Keratinocyte (primary cell): ENCODE measurements around the gene SDCCAG8. TPM values are rescaled to one million over a fixed set of nuclear protein-coding genes. Genes with fewer than 3 reads are reported as not detected.

Source experiments
- DNase-seq: peaks from one replicate; pipeline ENCODE4 v3.0.0-alpha.2; 2011; ENCODE audit warnings: low read depth, missing footprints, low spot score
- FAIRE-seq: peaks from 2 replicates; lab custom pipeline; 2011; peaks lifted over from hg19 to GRCh38; lab: Jason Lieb, UNC
- H2AFZ ChIP-seq: 2 replicates; pipeline ENCODE4 v1.6.0; 2012; ENCODE audit warnings: low read length, control low read depth, inconsistent platforms; ENCODE audit not compliant: control insufficient read depth
- H3K27ac ChIP-seq: 2 replicates; pipeline ENCODE4 v1.5.1; 2011; ENCODE audit warnings: low read length; ENCODE audit not compliant: control insufficient read depth, insufficient read depth
- H3K27me3 ChIP-seq: 3 replicates; pipeline ENCODE4 v1.6.0; 2011; ENCODE audit warnings: low read length; ENCODE audit not compliant: control insufficient read depth, insufficient read depth; ENCODE audit errors: extremely low read depth
- H3K36me3 ChIP-seq, 2 experiments: 2 replicates in 1 of 2; 3 replicates in 1 of 2; pipeline ENCODE4 v1.5.1; 2011; ENCODE audit warnings: low read length in 2 of 2, mild to moderate bottlenecking in 1 of 2; ENCODE audit not compliant: control insufficient read depth in 2 of 2, insufficient read depth in 2 of 2; ENCODE audit errors: extremely low read depth in 1 of 2
- H3K4me1 ChIP-seq: 3 replicates; pipeline ENCODE4 v1.5.1; 2011; ENCODE audit warnings: low read length; ENCODE audit not compliant: control insufficient read depth, insufficient read depth; ENCODE audit errors: extremely low read depth
- H3K4me2 ChIP-seq: 3 replicates; pipeline ENCODE4 v1.6.0; 2011; ENCODE audit warnings: low read depth, low read length; ENCODE audit not compliant: control insufficient read depth, insufficient read depth; ENCODE audit errors: extremely low read depth
- H3K4me3 ChIP-seq, 3 experiments: fragments of 200-600 bp in 1 of 3; sonication (generic) in 1 of 3; 2 replicates in 2 of 3; 3 replicates in 1 of 3; pipeline ENCODE4 v1.5.1; 2011 to 2016; ENCODE audit warnings: low read length in 3 of 3, mild to moderate bottlenecking in 3 of 3, control low read depth in 2 of 3, inconsistent platforms in 1 of 3, low read depth in 1 of 3, mixed read lengths in 1 of 3, mixed run types in 1 of 3, moderate library complexity in 1 of 3; ENCODE audit not compliant: control insufficient read depth in 2 of 3, insufficient read depth in 2 of 3; ENCODE audit errors: extremely low read depth in 1 of 3
- H3K79me2 ChIP-seq: 2 replicates; pipeline ENCODE4 v1.6.0; 2012; ENCODE audit warnings: low read length; ENCODE audit not compliant: control insufficient read depth, insufficient read depth
- H3K9ac ChIP-seq: 3 replicates; pipeline ENCODE4 v1.6.0; 2011; ENCODE audit warnings: low read length; ENCODE audit not compliant: control insufficient read depth, insufficient read depth; ENCODE audit errors: extremely low read depth
- H3K9me1 ChIP-seq: 3 replicates; pipeline ENCODE4 v1.6.0; 2011; ENCODE audit warnings: low read length; ENCODE audit not compliant: control insufficient read depth, insufficient read depth; ENCODE audit errors: extremely low read depth
- H3K9me3 ChIP-seq: 2 replicates; pipeline ENCODE4 v1.5.1; 2012; ENCODE audit warnings: low read depth, low read length; ENCODE audit not compliant: control insufficient read depth
- H4K20me1 ChIP-seq: 3 replicates; pipeline ENCODE4 v1.6.0; 2011; ENCODE audit warnings: low read length; ENCODE audit not compliant: control insufficient read depth, insufficient read depth; ENCODE audit errors: extremely low read depth
- EZH2 ChIP-seq: IDR thresholded peaks from one replicate; pipeline ENCODE4 v1.6.1; 2012; ENCODE audit warnings: inconsistent platforms, mild to moderate bottlenecking, low read length, moderate library complexity
- dilution Hi-C: fragments of 300-500 bp; cut with MboI; formaldehyde crosslinking; loops from one replicate; pipeline ENCODE4 v1.7.0; 2020; ENCODE audit warnings: low sequenced_read_pairs; ENCODE audit not compliant: extremely low pct_ligation_motif_present
- polyA plus RNA-seq, 5 experiments: library from polyadenylated mRNA; depleted of rRNA in 3 of 5; stranded (reverse) in 3 of 5; stranded (forward) in 1 of 5; unstranded in 1 of 5; fragments of >200 nt; gene quantifications; 1 replicate in 1 of 5; 2 replicates in 3 of 5; 3 replicates in 1 of 5; pipeline versions ENCODE4 v1.2.1 to v1.2.3, GENCODE V29; 2011 to 2012; ENCODE audit warnings: missing spikeins in 2 of 5, low read depth in 1 of 5, low replicate concordance in 1 of 5
- TF ChIP-seq, protein P1 (sequence below), 3 experiments: IDR thresholded peaks in 1 of 3; conservative IDR thresholded peaks in 1 of 3; optimal IDR thresholded peaks in 1 of 3; 2 replicates in 2 of 3; 3 replicates in 1 of 3; pipeline versions ENCODE3 to v1.5.1; 2011; ENCODE audit warnings: low read length in 3 of 3, mild to moderate bottlenecking in 3 of 3, moderate library complexity in 2 of 3, control low read depth in 1 of 3, inconsistent platforms in 1 of 3; ENCODE audit not compliant: insufficient read depth in 2 of 3; ENCODE audit errors: extremely low read depth in 1 of 3

SDCCAG8 gene
- polyA plus RNA-seq, 1 donor (not counting 4 experiments of a cell fraction or from before 2014, with no cell fraction given) = 61.6 TPM

- H3K27ac ChIP-seq = no peak overlapping the region
- TF ChIP-seq, protein P1, sequence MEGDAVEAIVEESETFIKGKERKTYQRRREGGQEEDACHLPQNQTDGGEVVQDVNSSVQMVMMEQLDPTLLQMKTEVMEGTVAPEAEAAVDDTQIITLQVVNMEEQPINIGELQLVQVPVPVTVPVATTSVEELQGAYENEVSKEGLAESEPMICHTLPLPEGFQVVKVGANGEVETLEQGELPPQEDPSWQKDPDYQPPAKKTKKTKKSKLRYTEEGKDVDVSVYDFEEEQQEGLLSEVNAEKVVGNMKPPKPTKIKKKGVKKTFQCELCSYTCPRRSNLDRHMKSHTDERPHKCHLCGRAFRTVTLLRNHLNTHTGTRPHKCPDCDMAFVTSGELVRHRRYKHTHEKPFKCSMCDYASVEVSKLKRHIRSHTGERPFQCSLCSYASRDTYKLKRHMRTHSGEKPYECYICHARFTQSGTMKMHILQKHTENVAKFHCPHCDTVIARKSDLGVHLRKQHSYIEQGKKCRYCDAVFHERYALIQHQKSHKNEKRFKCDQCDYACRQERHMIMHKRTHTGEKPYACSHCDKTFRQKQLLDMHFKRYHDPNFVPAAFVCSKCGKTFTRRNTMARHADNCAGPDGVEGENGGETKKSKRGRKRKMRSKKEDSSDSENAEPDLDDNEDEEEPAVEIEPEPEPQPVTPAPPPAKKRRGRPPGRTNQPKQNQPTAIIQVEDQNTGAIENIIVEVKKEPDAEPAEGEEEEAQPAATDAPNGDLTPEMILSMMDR (optimal IDR thresholded peaks at IDR 0.05 in 1 of 3, IDR thresholded peaks at IDR 0.05 in 1 of 3, conservative IDR thresholded peaks at IDR 0.05 in 1 of 3; ENCODE audit: extremely low read depth in 1 of 3, insufficient read depth in 2 of 3, low read length in 3 of 3) = no peak
- TF ChIP-seq EZH2 = no peak
- H3K9me1 ChIP-seq = no peaks in the 10 kb centered on the region
- H2AFZ ChIP-seq = no peak overlapping the region
- peaks cover 23% of the 10 kb centered on the region for H3K4me1 ChIP-seq
- DNase-seq (no peak), FAIRE-seq (no peak)
- H3K4me2 ChIP-seq = no peak overlapping the region
- H3K27me3 ChIP-seq = no peaks in the 10 kb centered on the region
- H3K9ac ChIP-seq = no peak overlapping the region
- H3K79me2 ChIP-seq = peaks cover 20% of the 10 kb centered on the region
- no peaks in the 10 kb centered on the region for H4K20me1 ChIP-seq
- dilution Hi-C loops = no loop called here
- peaks cover 8 to 19% of the 10 kb centered on the region in 2 experiments for H3K36me3 ChIP-seq
- H3K4me3 ChIP-seq = no peak overlapping the region
- no peaks in the 10 kb centered on the region for H3K9me3 ChIP-seq
Measured at GRCh38 chr1:243270097-243270864, 14.4 kb downstream of the SDCCAG8 start.

DNA sequence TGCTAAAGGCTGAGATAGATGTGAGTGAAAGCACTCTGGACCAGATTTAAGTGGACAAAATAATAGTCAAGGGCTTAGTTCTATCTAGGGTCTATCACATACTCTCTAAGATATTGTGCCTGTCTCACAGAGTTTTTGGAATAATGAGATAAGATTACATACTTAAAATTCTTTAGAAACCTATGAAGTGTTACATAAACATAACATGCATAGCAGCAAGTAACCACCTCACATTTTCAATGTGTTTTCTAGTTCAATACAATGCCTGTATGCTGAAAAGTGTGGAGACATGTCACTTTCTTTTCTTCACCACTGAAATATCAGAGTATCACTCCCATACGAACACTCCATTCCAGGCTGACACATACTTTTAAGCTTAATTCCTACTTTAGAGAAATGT, 16.2 kb downstream of the SDCCAG8 start:
- H3K9ac ChIP-seq = no peak overlapping the region

More for the DNA sequence above, 16.2 kb downstream of the SDCCAG8 start:
- Histone ChIP-seq H3K4me1 (peaks cover 23% of the 10 kb centered on the region), H3K4me3 (no peak overlapping the region), H3K4me2 (no peak overlapping the region), H3K79me2 (peaks cover 14% of the 10 kb centered on the region), H3K9me1 (no peaks in the 10 kb centered on the region), H3K9me3 (no peaks in the 10 kb centered on the region), H4K20me1 (no peaks in the 10 kb centered on the region), H2AFZ (no peak overlapping the region), H3K27me3 (no peaks in the 10 kb centered on the region), H3K27ac (no peak overlapping the region), H3K36me3 (peaks cover 8 to 19% of the 10 kb centered on the region in 2 experiments)
- DNase-seq (no peak), FAIRE-seq (no peak)
- dilution Hi-C loops = no loop called here
- TF ChIP-seq, protein P1 (optimal IDR thresholded peaks at IDR 0.05 in 1 of 3, IDR thresholded peaks at IDR 0.05 in 1 of 3, conservative IDR thresholded peaks at IDR 0.05 in 1 of 3; ENCODE audit: extremely low read depth in 1 of 3, insufficient read depth in 2 of 3, low read length in 3 of 3) = no peak
